K562 (cell line): ENCODE measurements around the gene OSGIN1. TPM values are rescaled to one million over a fixed set of nuclear protein-coding genes. Genes with fewer than 3 reads are reported as not detected.

ENCODE experiments used
- ATAC-seq: fragments of 200-7000 bp; cut with Tn5 transposase; 3 replicates; pipeline ENCODE4 v1.9.1; 2020; ENCODE audit warnings: moderate library complexity
- BruUV-seq: library from RNA; stranded (reverse); fragments of 400-500 nt; replicated peaks from 2 replicates; lab custom pipeline; 2021; lab: Mats Ljungman, UMichigan
- CTCF ChIA-PET: fragments of 300-600 bp; formaldehyde crosslinking; extraction: SDS; loops from one replicate; lab custom pipeline; 2021; ENCODE audit warnings: low intra/inter-chr PET ratio; lab: Yijun Ruan, JAX
- POLR2A ChIA-PET: fragments of 300-600, 350-650 bp; sonication (Branson Sonifier 250); formaldehyde crosslinking; extraction: SDS; loops from one replicate; lab custom pipeline; 2021; ENCODE audit warnings: antibody characterized with exemption, inconsistent platforms; lab: Yijun Ruan, JAX
- DNase-seq, 4 experiments: peaks; one replicate each; pipeline versions ENCODE4 v3.0.0 to v3.0.0-alpha.2; 2011 to 2018; ENCODE audit warnings: low spot score in 3 of 4, mixed read lengths in 3 of 4; ENCODE audit errors: extremely low read depth in 1 of 4
- FAIRE-seq: peaks from 2 replicates; lab custom pipeline; 2011; peaks lifted over from hg19 to GRCh38; lab: Jason Lieb, UNC
- H2AFZ ChIP-seq: 2 replicates; pipeline ENCODE4 v1.6.0; 2011; ENCODE audit warnings: low read depth, low read length, control low read depth, inconsistent platforms
- H3K27ac ChIP-seq: fragments of 200-600 bp; 3 replicates; pipeline ENCODE4 v1.8.0; 2011; ENCODE audit warnings: low read depth, mild to moderate bottlenecking, control low read depth, inconsistent platforms, low read length, moderate library complexity, mixed read lengths; ENCODE audit errors: extremely low read depth
- H3K27me3 ChIP-seq, 2 experiments: fragments of 300-600 bp in 1 of 2; 2 replicates in 1 of 2; 3 replicates in 1 of 2; pipeline versions ENCODE4 v1.6.0 to v1.8.0; 2011; ENCODE audit warnings: inconsistent platforms in 2 of 2, low read length in 2 of 2, mild to moderate bottlenecking in 1 of 2, mixed read lengths in 1 of 2, moderate library complexity in 1 of 2; ENCODE audit not compliant: control insufficient read depth in 2 of 2, insufficient read depth in 2 of 2
- H3K36me3 ChIP-seq: fragments of 300-600 bp; 3 replicates; pipeline ENCODE4 v1.8.0; 2011; ENCODE audit warnings: mild to moderate bottlenecking, low read length, inconsistent platforms; ENCODE audit not compliant: control insufficient read depth, insufficient read depth
- H3K4me1 ChIP-seq, 2 experiments: fragments of 200-600 bp in 1 of 2; replicated peaks in 1 of 2; 2 replicates in 1 of 2; 3 replicates in 1 of 2; pipeline versions ENCODE4 v1.5.1 to v1.8.0; 2011; ENCODE audit warnings: inconsistent platforms in 2 of 2, low read length in 2 of 2, mild to moderate bottlenecking in 1 of 2, mixed read lengths in 1 of 2, moderate library complexity in 1 of 2; ENCODE audit not compliant: control insufficient read depth in 2 of 2, insufficient read depth in 2 of 2
- H3K4me2 ChIP-seq: 2 replicates; pipeline ENCODE4 v1.6.1; 2011; ENCODE audit warnings: low read length, control low read depth, inconsistent platforms, mixed read lengths; ENCODE audit not compliant: insufficient read depth
- H3K4me3 ChIP-seq: fragments of 200-600 bp; sonication (generic), shearing (Covaris generic); 2 replicates; pipeline ENCODE4 v1.5.1; 2016; ENCODE audit warnings: control low read depth, inconsistent platforms
- H3K79me2 ChIP-seq: fragments of 200-600 bp; 3 replicates; pipeline ENCODE4 v1.8.0; 2011; ENCODE audit warnings: low read length, inconsistent platforms; ENCODE audit not compliant: control insufficient read depth, insufficient read depth
- H3K9ac ChIP-seq, 2 experiments: 2 replicates each; pipeline versions ENCODE4 v1.6.0 to v1.6.1; 2011; ENCODE audit warnings: low read depth in 2 of 2, low read length in 2 of 2, control low read depth in 1 of 2, inconsistent platforms in 1 of 2, mild to moderate bottlenecking in 1 of 2, mixed read lengths in 1 of 2; ENCODE audit not compliant: insufficient read depth in 1 of 2
- H3K9me1 ChIP-seq: one replicate; pipeline ENCODE4 v1.6.0; 2011; ENCODE audit warnings: inconsistent platforms, mild to moderate bottlenecking, low read length, moderate library complexity; ENCODE audit not compliant: control insufficient read depth, insufficient read depth
- H3K9me3 ChIP-seq: replicated peaks from 2 replicates; pipeline ENCODE4 v1.5.1; 2011; ENCODE audit warnings: low read depth, low read length, inconsistent platforms; ENCODE audit not compliant: control insufficient read depth, insufficient read depth
- H4K20me1 ChIP-seq: replicated peaks from 2 replicates; pipeline ENCODE4 v1.6.1; 2011; ENCODE audit warnings: low read length, inconsistent platforms, mixed read lengths; ENCODE audit not compliant: control insufficient read depth, insufficient read depth
- FOXA1 ChIP-seq: fragments of 450-650 bp; IDR thresholded peaks from 2 replicates; pipeline ENCODE4 v1.6.1; 2016; ENCODE audit warnings: mild to moderate bottlenecking, borderline replicate concordance
- FOXK2 ChIP-seq, 2 experiments: fragments of 450-650 bp; IDR thresholded peaks in 1 of 2; conservative IDR thresholded peaks in 1 of 2; 2 replicates each; pipeline ENCODE4 v1.6.1; 2016; ENCODE audit warnings: low read depth in 2 of 2, mild to moderate bottlenecking in 1 of 2
- MNT ChIP-seq, 2 experiments: fragments of 450-650 bp; conservative IDR thresholded peaks; 2 replicates each; pipeline ENCODE4 v1.6.1; 2017; ENCODE audit warnings: mild to moderate bottlenecking in 2 of 2, moderate library complexity in 2 of 2
- NUFIP1 ChIP-seq: fragments of 450-650 bp; IDR thresholded peaks from 2 replicates; pipeline ENCODE4 v1.6.1; 2018; ENCODE audit not compliant: partially characterized antibody
- SMAD3 ChIP-seq: fragments of 450-650 bp; formaldehyde crosslinking; conservative IDR thresholded peaks from 2 replicates; pipeline ENCODE4 v1.4.0; 2020; ENCODE audit warnings: mild to moderate bottlenecking
- SPI1 ChIP-seq: IDR thresholded peaks from 2 replicates; pipeline ENCODE4 v1.6.1; 2011; ENCODE audit warnings: low read depth, low read length, control low read depth, borderline replicate concordance
- TFE3 ChIP-seq: fragments of 450-650 bp; formaldehyde crosslinking; IDR thresholded peaks from 2 replicates; pipeline ENCODE4 v1.4.0; 2020; ENCODE audit warnings: mild to moderate bottlenecking, mixed read lengths
- WGBS: fragments of 100-300 bp; shearing (Covaris generic); methylation state at CpG from one replicate; pipeline ENCODE4 v1.1.6; 2016; ENCODE audit warnings: low coverage, mixed read lengths; ENCODE audit not compliant: insufficient coverage; ENCODE audit errors: missing lambda C conversion rate; 5-methylcytosine and 5-hydroxymethylcytosine counted together
- in situ Hi-C: fragments of 300-500 bp; cut with MboI; formaldehyde crosslinking; loops from 4 replicates; pipeline ENCODE4 v1.15.0; 2018; ENCODE audit warnings: inconsistent platforms, mixed read lengths
- intact Hi-C: fragments of 100-400 bp; cut with micrococcal nuclease; formaldehyde crosslinking; loops from 2 replicates; pipeline ENCODE4 v1.14.2; 2022
- polyA plus RNA-seq, 8 experiments: library from polyadenylated mRNA; depleted of rRNA in 4 of 8; stranded (reverse) in 5 of 8; unstranded in 3 of 8; fragments of >200 nt; fragmentation: Nextera tagmentation in 2 of 8; fragmentation: Illumina TruSeq in 1 of 8; extraction: Ambion mirVana in 2 of 8; extraction: Trizol in 1 of 8; gene quantifications; 2 replicates each; pipeline versions ENCODE4 v1.2.1 to v1.2.3, GENCODE V29; 2011 to 2014; ENCODE audit warnings: inconsistent platforms in 1 of 8, missing spikeins in 1 of 8
- total RNA-seq, 7 experiments: library from RNA; depleted of rRNA in 6 of 7; stranded (reverse); fragments of >200 nt in 6 of 7; fragmentation: Illumina TruSeq in 2 of 7; extraction: Trizol in 2 of 7; gene quantifications; 2 replicates each; pipeline versions ENCODE4 v1.2.1 to v1.2.3, GENCODE V29; 2011 to 2021; ENCODE audit warnings: low replicate concordance in 1 of 7
- TF ChIP-seq, protein P1 (sequence below), 2 experiments: fragments of 450-650 bp in 1 of 2; sonication (generic) in 1 of 2; formaldehyde crosslinking in 1 of 2; IDR thresholded peaks; 2 replicates each; pipeline versions ENCODE4 v1.7.1 to v1.9.0; 2016 to 2022; ENCODE audit warnings: inconsistent platforms in 1 of 2, mild to moderate bottlenecking in 1 of 2, missing genetic modification reagents in 1 of 2

The OSGIN1 gene
- total and polyA plus RNA-seq, 9 of the 15 experiments (the other 6 are each of a cell fraction or from before 2014, with no cell fraction given): 0.03 to 3.6 (median 1.6) TPM

DNA sequence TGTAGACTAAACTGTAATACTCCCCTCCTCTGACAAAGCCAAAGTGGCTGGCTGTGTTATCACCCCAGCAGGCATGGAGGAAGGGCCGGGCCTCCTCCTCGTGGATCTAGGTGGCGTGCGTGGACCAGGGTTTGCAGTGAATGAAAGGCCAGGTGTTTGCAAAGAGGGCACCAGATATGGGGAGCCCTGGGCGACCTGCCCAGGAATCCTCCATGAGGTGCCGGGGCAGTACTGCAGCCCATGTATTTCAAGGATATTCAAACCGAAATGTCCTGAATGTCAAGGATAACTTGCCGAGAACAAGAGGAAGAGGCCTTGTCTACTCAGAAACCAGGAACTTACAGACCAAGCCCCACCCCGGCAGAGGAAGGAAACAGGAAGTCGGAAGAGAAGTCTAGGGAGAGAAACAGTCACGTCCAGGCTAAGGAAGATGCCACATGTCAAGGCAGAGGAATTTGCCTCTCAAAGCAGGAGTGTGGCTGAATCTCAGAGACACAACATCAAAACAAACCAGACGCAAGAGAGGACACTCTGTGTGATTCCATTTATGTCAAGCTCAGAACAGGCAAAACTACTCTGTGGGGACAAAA, 13.7 kb upstream of the OSGIN1 start:
- POLR2A ChIA-PET: interaction anchor here (0.7 kb wide), 1 partner anchor 188 kb away, joined by 3 read pairs; no protein-coding TSS in a partner anchor
- BruUV-seq: no TSS peak
- WGBS: 45% methylated on average over 12 of the region's 12 CpGs
- in situ Hi-C loops: no loop called here
- DNase-seq (no peak), FAIRE-seq (peak; percentile 72), ATAC-seq (no peak)
- no peak overlapping the region for H3K4me3 ChIP-seq
- H2AFZ ChIP-seq: peak overlapping the region; percentile 68
- no peak overlapping the region for H3K9ac ChIP-seq
- no peak overlapping the region for H3K27ac ChIP-seq
- H4K20me1 ChIP-seq: peaks cover 14% of the 10 kb centered on the region
- no peaks in the 10 kb centered on the region for H3K79me2 ChIP-seq
- H3K4me1 ChIP-seq: peaks cover 0 to 37% of the 10 kb centered on the region in 2 experiments; a peak in 2 of 5 replicates
- CTCF ChIA-PET: no interaction called here
- intact Hi-C loops: no loop called here
- H3K27me3 ChIP-seq: peaks cover 20 to 44% of the 10 kb centered on the region in 2 experiments; a peak in 4 of 5 replicates
- H3K9me1 ChIP-seq: no peaks in the 10 kb centered on the region
- H3K9me3 ChIP-seq: no peaks in the 10 kb centered on the region
- no peaks in the 10 kb centered on the region for H3K36me3 ChIP-seq
- no peak overlapping the region; the same call in 1 of the 2 replicates for H3K4me2 ChIP-seq
- TF ChIP-seq FOXA1: no peak
- no peak for TF ChIP-seq MNT (conservative IDR thresholded peaks at IDR 0.05)
- TF ChIP-seq NUFIP1: no peak
- TF ChIP-seq SMAD3 (CRISPR knock-in tag): no peak
- no peak for TF ChIP-seq TFE3 (CRISPR knock-in tag)
- 0 out of 4 replicates have a peak, but pooled peaks of 1 of the 2 experiments have one; percentile 30 for TF ChIP-seq FOXK2 (conservative IDR thresholded peaks at IDR 0.05 in 1 of 2, IDR thresholded peaks at IDR 0.05 in 1 of 2; ENCODE audit: low read depth in 2 of 2)
- TF ChIP-seq, protein P1, sequence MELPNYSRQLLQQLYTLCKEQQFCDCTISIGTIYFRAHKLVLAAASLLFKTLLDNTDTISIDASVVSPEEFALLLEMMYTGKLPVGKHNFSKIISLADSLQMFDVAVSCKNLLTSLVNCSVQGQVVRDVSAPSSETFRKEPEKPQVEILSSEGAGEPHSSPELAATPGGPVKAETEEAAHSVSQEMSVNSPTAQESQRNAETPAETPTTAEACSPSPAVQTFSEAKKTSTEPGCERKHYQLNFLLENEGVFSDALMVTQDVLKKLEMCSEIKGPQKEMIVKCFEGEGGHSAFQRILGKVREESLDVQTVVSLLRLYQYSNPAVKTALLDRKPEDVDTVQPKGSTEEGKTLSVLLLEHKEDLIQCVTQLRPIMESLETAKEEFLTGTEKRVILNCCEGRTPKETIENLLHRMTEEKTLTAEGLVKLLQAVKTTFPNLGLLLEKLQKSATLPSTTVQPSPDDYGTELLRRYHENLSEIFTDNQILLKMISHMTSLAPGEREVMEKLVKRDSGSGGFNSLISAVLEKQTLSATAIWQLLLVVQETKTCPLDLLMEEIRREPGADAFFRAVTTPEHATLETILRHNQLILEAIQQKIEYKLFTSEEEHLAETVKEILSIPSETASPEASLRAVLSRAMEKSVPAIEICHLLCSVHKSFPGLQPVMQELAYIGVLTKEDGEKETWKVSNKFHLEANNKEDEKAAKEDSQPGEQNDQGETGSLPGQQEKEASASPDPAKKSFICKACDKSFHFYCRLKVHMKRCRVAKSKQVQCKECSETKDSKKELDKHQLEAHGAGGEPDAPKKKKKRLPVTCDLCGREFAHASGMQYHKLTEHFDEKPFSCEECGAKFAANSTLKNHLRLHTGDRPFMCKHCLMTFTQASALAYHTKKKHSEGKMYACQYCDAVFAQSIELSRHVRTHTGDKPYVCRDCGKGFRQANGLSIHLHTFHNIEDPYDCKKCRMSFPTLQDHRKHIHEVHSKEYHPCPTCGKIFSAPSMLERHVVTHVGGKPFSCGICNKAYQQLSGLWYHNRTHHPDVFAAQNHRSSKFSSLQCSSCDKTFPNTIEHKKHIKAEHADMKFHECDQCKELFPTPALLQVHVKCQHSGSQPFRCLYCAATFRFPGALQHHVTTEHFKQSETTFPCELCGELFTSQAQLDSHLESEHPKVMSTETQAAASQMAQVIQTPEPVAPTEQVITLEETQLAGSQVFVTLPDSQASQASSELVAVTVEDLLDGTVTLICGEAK (IDR thresholded peaks at IDR 0.05): peak; percentile 53; the same call in 1 of the 2 replicates
- TF ChIP-seq, protein P1 (CRISPR knock-in tag; IDR thresholded peaks at IDR 0.05): no peak
- TF ChIP-seq SPI1: peak; percentile 89
